ENCODE measurements around the gene MRM2. TPM values are rescaled to one million over a fixed set of nuclear protein-coding genes. Genes with fewer than 3 reads are reported as not detected.

The MRM2 gene
- total and polyA plus RNA-seq, 4 donors, result 9.7 to 14.9 (median 11.8) TPM

GRCh38 chr7:2253525-2254244 lies 11.7 kb upstream of the MRM2 start (continued):
- TF ChIP-seq REST (IDR thresholded peaks at IDR 0.05), result no peak
- TF ChIP-seq HNF4G (IDR thresholded peaks at IDR 0.05), result no peak

GRCh38 chr7:2253021-2253420 lies 11.0 kb upstream of the MRM2 start:
- peaks cover 0 to 15% (median 2%) of the 10 kb centered on the region in 4 donors for H3K36me3 ChIP-seq (ENCODE audit: control insufficient read depth in 4 of 4, insufficient read depth in 3 of 4, low read depth in 1 of 4, low read length in 3 of 4)
- DNase-seq (ENCODE audit: low spot score), result no peak
- WGBS, result 97% methylated on average over 9 of the region's 9 CpGs
- TF ChIP-seq EGR1 (IDR thresholded peaks at IDR 0.05; ENCODE audit: low read depth in 2 of 2) (no peak), GABPA (IDR thresholded peaks at IDR 0.05 in 1 of 2, conservative IDR thresholded peaks at IDR 0.05 in 1 of 2) (no peak), HNF4A (conservative IDR thresholded peaks at IDR 0.05) (no peak), JUND (IDR thresholded peaks at IDR 0.05) (no peak), ZBTB33 (IDR thresholded peaks at IDR 0.05) (no peak)
- no peaks in the 10 kb centered on the region for H3K27me3 ChIP-seq (ENCODE audit: control insufficient read depth in 4 of 4, insufficient read depth in 4 of 4, low read length in 3 of 4)
- H3K4me3 ChIP-seq (ENCODE audit: low read depth in 1 of 3, low read length in 3 of 3), result no peak overlapping the region
- H3K27ac ChIP-seq (ENCODE audit: low read depth in 1 of 2, low read length in 2 of 2), result no peak overlapping the region
- no peak overlapping the region for H3K9ac ChIP-seq (ENCODE audit: low read depth in 1 of 2, low read length in 2 of 2)
- H3K4me1 ChIP-seq (ENCODE audit: control insufficient read depth in 4 of 4, insufficient read depth in 4 of 4, low read length in 3 of 4), result no peaks in the 10 kb centered on the region
- H3K9me3 ChIP-seq (ENCODE audit: control insufficient read depth in 4 of 4, low read length in 3 of 4), result no peaks in the 10 kb centered on the region

- Histone ChIP-seq H3K9me3 (ENCODE audit: control insufficient read depth in 4 of 4, low read length in 3 of 4) (no peaks in the 10 kb centered on the region), H3K36me3 (ENCODE audit: control insufficient read depth in 4 of 4, insufficient read depth in 3 of 4, low read depth in 1 of 4, low read length in 3 of 4) (peaks cover 0 to 15% (median 2%) of the 10 kb centered on the region in 4 donors), H3K4me1 (ENCODE audit: control insufficient read depth in 4 of 4, insufficient read depth in 4 of 4, low read length in 3 of 4) (no peaks in the 10 kb centered on the region), H3K27ac (ENCODE audit: low read depth in 1 of 2, low read length in 2 of 2) (no peak overlapping the region), H3K9ac (ENCODE audit: low read depth in 1 of 2, low read length in 2 of 2) (no peak overlapping the region), H3K4me3 (ENCODE audit: low read depth in 1 of 3, low read length in 3 of 3) (no peak overlapping the region), H3K27me3 (ENCODE audit: control insufficient read depth in 4 of 4, insufficient read depth in 4 of 4, low read length in 3 of 4) (no peaks in the 10 kb centered on the region)
- 80% methylated on average over 24 of the region's 24 CpGs for WGBS
- DNase-seq (ENCODE audit: low spot score), result no peak
- no peak for TF ChIP-seq EGR1 (IDR thresholded peaks at IDR 0.05; ENCODE audit: low read depth in 2 of 2)
- no peak for TF ChIP-seq ZBTB33 (IDR thresholded peaks at IDR 0.05)
- TF ChIP-seq REST (IDR thresholded peaks at IDR 0.05), result no peak
- TF ChIP-seq FOXA2 (IDR thresholded peaks at IDR 0.05), result no peak
- no peak for TF ChIP-seq HNF4G (IDR thresholded peaks at IDR 0.05)
- no peak for TF ChIP-seq NR2F2 (IDR thresholded peaks at IDR 0.05)
- TF ChIP-seq YY1 (IDR thresholded peaks at IDR 0.05), result no peak
- no peak for TF ChIP-seq JUND (IDR thresholded peaks at IDR 0.05)
- TF ChIP-seq MAX (IDR thresholded peaks at IDR 0.05), result no peak
- no peak for TF ChIP-seq GABPA (IDR thresholded peaks at IDR 0.05 in 1 of 2, conservative IDR thresholded peaks at IDR 0.05 in 1 of 2)
- TF ChIP-seq RAD21 (IDR thresholded peaks at IDR 0.05), result no peak
Measured at GRCh38 chr7:2251841-2252771, 10.1 kb upstream of the MRM2 start.
